HG02798 (cell line): ENCODE measurements around the gene AIF1L.

Experiments
- ATAC-seq: cut with Tn5 transposase; IDR thresholded peaks from one replicate; pipeline ENCODE4 v1.9.1; 2021; ENCODE audit warnings: mild to moderate bottlenecking; ENCODE audit not compliant: unreplicated experiment, poor library complexity

Gene AIF1L

GRCh38 chr9:131117121-131117761 is 20.9 kb downstream of the AIF1L start:
- no peak for ATAC-seq

DNA sequence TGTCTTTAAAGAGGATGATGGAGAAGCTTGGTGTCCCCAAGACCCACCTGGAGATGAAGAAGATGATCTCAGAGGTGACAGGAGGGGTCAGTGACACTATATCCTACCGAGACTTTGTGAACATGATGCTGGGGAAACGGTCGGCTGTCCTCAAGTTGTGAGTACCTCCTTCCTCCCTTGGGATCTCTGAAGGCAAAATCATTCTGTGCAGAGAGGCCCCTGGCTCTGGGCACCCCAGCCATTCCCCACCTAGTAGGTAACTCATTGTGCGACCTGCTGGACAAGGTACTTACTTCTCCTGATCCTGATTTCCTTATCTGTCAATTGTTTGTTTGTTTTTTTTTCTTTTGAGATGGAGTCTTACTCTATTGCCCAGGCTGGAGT is 21.4 kb downstream of the AIF1L start:
- ATAC-seq = no peak

DNA sequence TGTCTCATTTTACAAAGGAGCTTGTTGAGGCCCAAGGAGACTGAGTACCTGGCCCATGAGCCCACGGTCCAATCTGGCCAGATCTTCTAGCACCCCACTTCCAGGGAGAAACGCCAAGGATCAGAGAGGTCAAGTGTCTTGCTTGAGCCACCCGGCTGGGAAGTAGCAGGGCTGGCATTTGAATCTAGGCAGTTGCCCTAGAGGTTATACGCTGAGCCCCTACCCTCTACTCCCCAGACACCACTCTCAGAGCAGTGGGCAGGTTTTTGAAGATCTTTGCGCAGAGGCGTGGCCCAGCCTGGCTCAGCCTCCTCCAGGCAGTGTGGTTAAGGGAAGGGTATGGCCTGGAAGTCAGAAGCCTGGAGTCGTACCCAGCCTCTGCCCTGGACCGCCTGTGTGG is 23.3 kb downstream of the AIF1L start:
- ATAC-seq = no peak

- no peak for ATAC-seq
Observed at GRCh38 chr9:131120620-131121228, 24.4 kb downstream of the AIF1L start.

DNA sequence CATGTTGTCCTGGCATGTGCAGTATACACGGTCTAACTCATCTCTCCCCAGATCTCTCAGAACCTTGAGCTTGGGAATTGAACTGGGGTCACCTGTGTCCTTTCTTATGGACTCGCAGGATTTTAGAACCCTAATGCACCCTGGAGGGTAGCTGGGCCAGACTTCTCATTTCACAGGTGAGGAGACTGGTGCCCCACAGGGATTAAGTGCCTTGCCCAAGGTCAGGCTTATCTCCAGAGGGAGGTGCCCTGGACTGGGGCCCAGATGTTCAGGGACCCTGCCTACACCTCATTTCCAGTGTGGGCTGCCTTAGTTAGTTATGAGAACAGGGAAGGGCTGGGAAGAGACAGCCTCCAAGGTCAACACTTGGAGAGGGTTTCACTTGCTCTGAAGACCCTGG is 25.0 kb downstream of the AIF1L start:
- no peak for ATAC-seq

GRCh38 chr9:131122158-131122557 is 25.8 kb downstream of the AIF1L start:
- ATAC-seq = no peak

GRCh38 chr9:131125038-131125287 is 28.6 kb downstream of the AIF1L start:
- ATAC-seq = no peak

GRCh38 chr9:131125288-131126058 is 29.1 kb downstream of the AIF1L start, which contains the start of gene NUP214:
NUP214 (plus strand) TSS chr9:131125586; CDS start chr9:131125705, 119 bp downstream.
- ATAC-seq = peak; percentile 99

- no peak for ATAC-seq
Observed at GRCh38 chr9:131126059-131126426, 29.7 kb downstream of the AIF1L start.

DNA sequence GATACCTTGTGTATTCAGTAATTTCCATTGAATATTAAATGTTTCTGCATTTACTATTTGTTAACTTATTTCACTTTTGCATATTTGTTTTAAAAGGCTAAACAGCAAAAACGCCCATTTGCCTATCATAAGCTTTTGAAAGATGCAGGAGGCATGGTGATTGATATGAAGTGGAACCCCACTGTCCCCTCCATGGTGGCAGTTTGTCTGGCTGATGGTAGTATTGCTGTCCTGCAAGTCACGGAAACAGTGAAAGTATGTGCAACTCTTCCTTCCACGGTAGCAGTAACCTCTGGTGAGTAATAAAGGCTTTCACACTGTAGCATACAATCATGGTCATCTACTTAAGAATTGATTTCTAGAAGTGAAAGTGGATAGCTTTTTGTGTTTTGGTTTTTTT is 32.9 kb downstream of the AIF1L start:
- no peak for ATAC-seq

DNA sequence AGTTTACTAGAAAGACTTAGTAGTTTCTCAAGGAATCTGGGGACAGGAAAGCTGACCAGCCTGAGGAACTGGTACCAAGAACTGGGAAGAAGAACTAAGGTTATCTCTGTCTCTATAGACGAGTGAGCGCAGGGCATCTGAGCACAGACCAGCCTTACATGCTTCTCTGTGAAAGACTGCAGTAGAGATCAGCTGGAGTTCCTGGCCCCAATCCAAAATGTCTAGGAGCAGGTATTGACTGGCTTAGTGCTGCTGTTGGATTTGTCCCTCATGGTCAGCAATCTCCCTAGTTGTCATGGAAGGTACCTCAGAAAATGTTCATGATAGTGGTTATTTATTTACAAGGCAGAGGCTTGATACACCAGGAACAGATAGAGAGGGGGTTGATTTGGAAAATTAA is 42.3 kb downstream of the AIF1L start:
- ATAC-seq = no peak

DNA sequence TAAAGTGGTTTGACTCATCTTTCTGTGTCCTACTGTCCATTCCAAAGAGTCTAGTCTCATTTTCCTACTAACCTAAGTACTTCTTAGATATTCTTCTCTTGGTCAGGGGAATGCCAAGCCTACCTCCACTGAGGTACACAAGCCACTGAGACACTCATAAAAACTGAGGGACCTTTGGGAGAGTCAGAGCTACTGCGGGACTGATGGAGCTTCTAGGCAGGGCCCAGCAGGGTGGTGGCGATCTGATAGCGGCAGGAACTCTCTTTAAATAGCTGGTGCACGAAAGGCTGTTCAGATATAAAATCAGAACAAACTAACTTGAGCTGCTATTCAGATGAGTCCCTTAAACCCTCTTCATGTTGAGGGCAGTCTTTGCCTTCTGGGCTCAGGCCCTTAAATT is 43.8 kb downstream of the AIF1L start:
- no peak for ATAC-seq

- ATAC-seq = no peak
Observed at GRCh38 chr9:131140550-131140949, 44.2 kb downstream of the AIF1L start.

DNA sequence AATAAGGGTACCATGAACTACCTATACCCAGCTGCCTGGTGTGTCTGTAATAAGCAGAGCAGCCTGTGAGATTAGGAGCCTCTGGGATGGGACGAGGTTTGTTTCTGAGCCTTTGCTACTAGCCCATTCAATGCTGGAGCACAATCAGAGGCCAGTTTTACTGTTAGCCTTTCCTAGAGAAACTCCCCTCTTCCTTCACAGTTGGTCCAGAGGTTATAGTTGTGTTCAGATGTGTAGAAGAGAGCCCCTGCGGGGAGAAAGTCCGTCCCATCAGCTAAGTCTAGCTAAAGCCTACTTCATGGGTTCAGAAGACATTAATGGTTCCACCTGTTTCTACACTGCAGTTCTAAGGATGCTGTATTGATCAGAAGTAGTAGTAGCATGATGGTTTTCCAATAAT is 45.8 kb downstream of the AIF1L start:
- no peak for ATAC-seq

GRCh38 chr9:131144201-131144600 is 47.9 kb downstream of the AIF1L start:
- ATAC-seq = no peak

DNA sequence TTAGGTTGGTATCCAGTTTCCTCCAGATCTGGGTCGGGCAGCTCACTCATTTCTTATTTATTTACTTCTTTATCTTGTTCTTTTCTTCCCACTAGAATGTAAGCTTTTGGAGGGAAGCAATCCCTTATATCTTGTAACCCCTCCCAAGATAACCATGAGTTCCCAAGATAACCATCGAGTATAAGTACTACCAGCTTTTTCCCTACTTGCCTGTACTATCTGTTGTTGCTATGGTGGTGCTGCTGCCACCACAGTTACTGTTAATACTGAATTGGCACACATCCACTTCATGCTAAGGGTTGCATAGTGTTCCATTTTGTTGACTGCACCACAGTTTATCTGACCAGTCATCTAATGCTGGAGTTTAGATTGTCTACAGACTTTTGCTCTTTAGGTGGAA is 48.9 kb downstream of the AIF1L start:
- no peak for ATAC-seq

DNA sequence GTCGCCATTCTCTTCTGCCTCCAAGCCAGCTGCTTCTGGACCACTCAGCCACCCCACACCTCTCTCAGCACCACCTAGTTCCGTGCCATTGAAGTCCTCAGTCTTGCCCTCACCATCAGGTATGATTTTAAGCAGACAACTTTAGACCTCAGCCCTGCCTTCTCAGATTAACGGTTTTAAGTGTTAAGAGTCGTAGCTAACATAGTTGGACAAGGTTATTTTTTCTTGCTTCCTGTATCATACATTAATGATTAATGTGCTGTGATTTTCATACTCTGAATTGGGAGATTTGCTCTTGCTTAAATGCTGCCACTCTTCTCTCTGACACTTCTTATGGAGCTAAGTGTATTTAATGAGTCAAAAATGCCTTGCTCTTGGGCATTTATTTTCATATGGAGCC is 49.9 kb downstream of the AIF1L start:
- ATAC-seq = no peak

DNA sequence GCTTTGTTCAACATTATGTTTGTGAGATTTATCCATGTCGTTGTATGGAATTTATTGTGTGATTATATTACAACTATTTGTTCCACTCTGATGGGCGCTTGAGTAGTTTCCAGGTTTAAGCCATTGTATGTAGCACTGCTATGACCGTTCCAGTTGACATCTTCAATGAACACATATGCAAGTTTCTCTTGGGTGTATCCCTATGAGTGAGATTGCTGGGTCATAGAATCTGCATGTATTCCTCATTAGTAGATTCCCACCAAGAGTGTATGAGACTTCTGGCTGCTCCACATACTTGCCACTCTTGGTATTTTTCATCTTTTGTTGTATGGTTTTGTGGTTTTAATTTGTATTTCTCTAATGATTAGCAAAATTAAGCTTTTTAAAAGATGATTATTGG is 51.9 kb downstream of the AIF1L start:
- ATAC-seq = no peak

- no peak for ATAC-seq
Observed at GRCh38 chr9:131148966-131149687, 52.8 kb downstream of the AIF1L start.

- ATAC-seq = no peak
Observed at GRCh38 chr9:131149688-131150053, 53.3 kb downstream of the AIF1L start.

DNA sequence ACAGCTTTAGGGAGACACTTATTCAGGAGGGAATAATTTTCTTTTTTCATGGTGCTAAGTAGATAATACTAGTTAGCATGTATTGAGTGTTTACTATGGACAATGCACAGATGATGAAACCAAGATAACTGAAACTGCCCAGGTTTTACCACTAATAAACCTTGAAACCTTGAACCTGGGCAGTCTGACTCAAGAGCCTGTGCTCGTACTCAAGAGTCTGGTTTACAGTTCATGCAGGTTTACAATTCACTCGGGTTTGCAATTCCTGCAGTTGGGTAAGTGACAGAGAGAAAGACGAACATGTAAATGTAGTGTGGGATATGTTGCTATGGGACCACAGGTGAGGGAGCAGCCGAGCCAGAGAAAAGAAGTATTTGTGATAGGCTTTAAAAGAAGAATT is 57.3 kb downstream of the AIF1L start:
- no peak for ATAC-seq
